Keratinocyte (primary cell): ENCODE results near the gene ZNF664. TPM values are rescaled to one million over a fixed set of nuclear protein-coding genes. Genes with fewer than 3 reads are reported as not detected.

Experiments
- DNase-seq: peaks from one replicate; pipeline ENCODE4 v3.0.0-alpha.2; 2011; ENCODE audit warnings: low read depth, missing footprints, low spot score
- FAIRE-seq: peaks from 2 replicates; lab custom pipeline; 2011; peaks lifted over from hg19 to GRCh38; lab: Jason Lieb, UNC
- H2AFZ ChIP-seq: 2 replicates; pipeline ENCODE4 v1.6.0; 2012; ENCODE audit warnings: low read length, control low read depth, inconsistent platforms; ENCODE audit not compliant: control insufficient read depth
- H3K27ac ChIP-seq: 2 replicates; pipeline ENCODE4 v1.5.1; 2011; ENCODE audit warnings: low read length; ENCODE audit not compliant: control insufficient read depth, insufficient read depth
- H3K27me3 ChIP-seq: 3 replicates; pipeline ENCODE4 v1.6.0; 2011; ENCODE audit warnings: low read length; ENCODE audit not compliant: control insufficient read depth, insufficient read depth; ENCODE audit errors: extremely low read depth
- H3K36me3 ChIP-seq, 2 experiments: 2 replicates in 1 of 2; 3 replicates in 1 of 2; pipeline ENCODE4 v1.5.1; 2011; ENCODE audit warnings: low read length in 2 of 2, mild to moderate bottlenecking in 1 of 2; ENCODE audit not compliant: control insufficient read depth in 2 of 2, insufficient read depth in 2 of 2; ENCODE audit errors: extremely low read depth in 1 of 2
- H3K4me1 ChIP-seq: 3 replicates; pipeline ENCODE4 v1.5.1; 2011; ENCODE audit warnings: low read length; ENCODE audit not compliant: control insufficient read depth, insufficient read depth; ENCODE audit errors: extremely low read depth
- H3K4me2 ChIP-seq: 3 replicates; pipeline ENCODE4 v1.6.0; 2011; ENCODE audit warnings: low read depth, low read length; ENCODE audit not compliant: control insufficient read depth, insufficient read depth; ENCODE audit errors: extremely low read depth
- H3K4me3 ChIP-seq, 3 experiments: fragments of 200-600 bp in 1 of 3; sonication (generic) in 1 of 3; 2 replicates in 2 of 3; 3 replicates in 1 of 3; pipeline ENCODE4 v1.5.1; 2011 to 2016; ENCODE audit warnings: low read length in 3 of 3, mild to moderate bottlenecking in 3 of 3, control low read depth in 2 of 3, inconsistent platforms in 1 of 3, low read depth in 1 of 3, mixed read lengths in 1 of 3, mixed run types in 1 of 3, moderate library complexity in 1 of 3; ENCODE audit not compliant: control insufficient read depth in 2 of 3, insufficient read depth in 2 of 3; ENCODE audit errors: extremely low read depth in 1 of 3
- H3K79me2 ChIP-seq: 2 replicates; pipeline ENCODE4 v1.6.0; 2012; ENCODE audit warnings: low read length; ENCODE audit not compliant: control insufficient read depth, insufficient read depth
- H3K9ac ChIP-seq: 3 replicates; pipeline ENCODE4 v1.6.0; 2011; ENCODE audit warnings: low read length; ENCODE audit not compliant: control insufficient read depth, insufficient read depth; ENCODE audit errors: extremely low read depth
- H3K9me1 ChIP-seq: 3 replicates; pipeline ENCODE4 v1.6.0; 2011; ENCODE audit warnings: low read length; ENCODE audit not compliant: control insufficient read depth, insufficient read depth; ENCODE audit errors: extremely low read depth
- H3K9me3 ChIP-seq: 2 replicates; pipeline ENCODE4 v1.5.1; 2012; ENCODE audit warnings: low read depth, low read length; ENCODE audit not compliant: control insufficient read depth
- H4K20me1 ChIP-seq: 3 replicates; pipeline ENCODE4 v1.6.0; 2011; ENCODE audit warnings: low read length; ENCODE audit not compliant: control insufficient read depth, insufficient read depth; ENCODE audit errors: extremely low read depth
- EZH2 ChIP-seq: IDR thresholded peaks from one replicate; pipeline ENCODE4 v1.6.1; 2012; ENCODE audit warnings: inconsistent platforms, mild to moderate bottlenecking, low read length, moderate library complexity
- dilution Hi-C: fragments of 300-500 bp; cut with MboI; formaldehyde crosslinking; loops from one replicate; pipeline ENCODE4 v1.7.0; 2020; ENCODE audit warnings: low sequenced_read_pairs; ENCODE audit not compliant: extremely low pct_ligation_motif_present
- polyA plus RNA-seq, 5 experiments: library from polyadenylated mRNA; depleted of rRNA in 3 of 5; stranded (reverse) in 3 of 5; stranded (forward) in 1 of 5; unstranded in 1 of 5; fragments of >200 nt; gene quantifications; 1 replicate in 1 of 5; 2 replicates in 3 of 5; 3 replicates in 1 of 5; pipeline versions ENCODE4 v1.2.1 to v1.2.3, GENCODE V29; 2011 to 2012; ENCODE audit warnings: missing spikeins in 2 of 5, low read depth in 1 of 5, low replicate concordance in 1 of 5
- TF ChIP-seq, protein P1 (sequence below), 3 experiments: IDR thresholded peaks in 1 of 3; conservative IDR thresholded peaks in 1 of 3; optimal IDR thresholded peaks in 1 of 3; 2 replicates in 2 of 3; 3 replicates in 1 of 3; pipeline versions ENCODE3 to v1.5.1; 2011; ENCODE audit warnings: low read length in 3 of 3, mild to moderate bottlenecking in 3 of 3, moderate library complexity in 2 of 3, control low read depth in 1 of 3, inconsistent platforms in 1 of 3; ENCODE audit not compliant: insufficient read depth in 2 of 3; ENCODE audit errors: extremely low read depth in 1 of 3

ZNF664 gene
- polyA plus RNA-seq, 1 donor (not counting 4 experiments of a cell fraction or from before 2014, with no cell fraction given) = 48.7 TPM

- Histone ChIP-seq H3K27ac (no peak overlapping the region), H3K36me3 (peaks cover 9 to 12% of the 10 kb centered on the region in 2 experiments), H4K20me1 (peaks cover 3% of the 10 kb centered on the region), H3K4me3 (no peak overlapping the region), H3K79me2 (no peaks in the 10 kb centered on the region), H3K4me1 (no peaks in the 10 kb centered on the region), H3K4me2 (no peak overlapping the region), H3K9me1 (no peaks in the 10 kb centered on the region), H3K9me3 (no peaks in the 10 kb centered on the region), H2AFZ (no peak overlapping the region), H3K9ac (no peak overlapping the region), H3K27me3 (no peaks in the 10 kb centered on the region)
- TF ChIP-seq EZH2 = no peak
- TF ChIP-seq, protein P1, sequence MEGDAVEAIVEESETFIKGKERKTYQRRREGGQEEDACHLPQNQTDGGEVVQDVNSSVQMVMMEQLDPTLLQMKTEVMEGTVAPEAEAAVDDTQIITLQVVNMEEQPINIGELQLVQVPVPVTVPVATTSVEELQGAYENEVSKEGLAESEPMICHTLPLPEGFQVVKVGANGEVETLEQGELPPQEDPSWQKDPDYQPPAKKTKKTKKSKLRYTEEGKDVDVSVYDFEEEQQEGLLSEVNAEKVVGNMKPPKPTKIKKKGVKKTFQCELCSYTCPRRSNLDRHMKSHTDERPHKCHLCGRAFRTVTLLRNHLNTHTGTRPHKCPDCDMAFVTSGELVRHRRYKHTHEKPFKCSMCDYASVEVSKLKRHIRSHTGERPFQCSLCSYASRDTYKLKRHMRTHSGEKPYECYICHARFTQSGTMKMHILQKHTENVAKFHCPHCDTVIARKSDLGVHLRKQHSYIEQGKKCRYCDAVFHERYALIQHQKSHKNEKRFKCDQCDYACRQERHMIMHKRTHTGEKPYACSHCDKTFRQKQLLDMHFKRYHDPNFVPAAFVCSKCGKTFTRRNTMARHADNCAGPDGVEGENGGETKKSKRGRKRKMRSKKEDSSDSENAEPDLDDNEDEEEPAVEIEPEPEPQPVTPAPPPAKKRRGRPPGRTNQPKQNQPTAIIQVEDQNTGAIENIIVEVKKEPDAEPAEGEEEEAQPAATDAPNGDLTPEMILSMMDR (optimal IDR thresholded peaks at IDR 0.05 in 1 of 3, IDR thresholded peaks at IDR 0.05 in 1 of 3, conservative IDR thresholded peaks at IDR 0.05 in 1 of 3; ENCODE audit: extremely low read depth in 1 of 3, insufficient read depth in 2 of 3, low read length in 3 of 3) = no peak
- FAIRE-seq (no peak), DNase-seq (no peak)
- dilution Hi-C loops = no loop called here
Measured at GRCh38 chr12:124004233-124004875, 31.3 kb downstream of the ZNF664 start.

DNA sequence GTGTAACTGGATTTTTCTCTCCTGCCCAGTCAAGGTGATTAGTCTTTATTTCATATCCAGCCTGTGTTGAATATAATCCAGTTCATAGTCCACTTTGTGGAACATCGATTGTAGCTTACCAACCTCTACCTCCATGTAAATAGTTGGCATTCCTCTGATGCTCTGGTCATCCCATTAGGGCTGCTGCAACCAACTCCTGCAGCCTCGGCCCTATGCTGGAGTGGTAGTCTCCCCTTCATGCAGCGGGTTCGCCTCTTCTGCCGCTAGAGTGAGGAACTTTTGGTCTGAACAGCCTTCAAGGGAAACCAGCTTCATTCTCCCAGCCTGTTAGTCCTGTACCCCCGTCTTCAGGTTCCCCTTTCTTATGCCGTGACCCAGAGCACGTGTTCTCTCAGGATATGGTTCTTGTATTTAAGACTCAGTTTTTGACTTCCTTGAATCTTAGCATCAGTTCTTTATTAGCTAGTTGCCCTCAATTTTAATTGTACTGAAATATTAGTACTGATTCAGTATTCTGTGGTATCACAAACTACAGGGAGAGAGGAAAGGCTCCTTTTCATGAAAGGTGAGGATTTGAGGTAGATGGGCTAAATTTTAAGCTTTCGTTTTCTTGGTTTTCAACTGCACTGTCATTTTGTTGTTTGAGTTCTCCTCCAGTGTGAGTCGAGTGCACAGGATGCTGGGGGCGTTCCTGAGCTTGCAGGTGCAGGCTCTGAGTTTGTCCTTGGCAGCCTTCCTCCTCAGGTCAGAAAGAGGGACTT, 33.2 kb downstream of the ZNF664 start:
- no peak overlapping the region for H2AFZ ChIP-seq
- TF ChIP-seq EZH2 = no peak
- TF ChIP-seq, protein P1 (optimal IDR thresholded peaks at IDR 0.05 in 1 of 3, IDR thresholded peaks at IDR 0.05 in 1 of 3, conservative IDR thresholded peaks at IDR 0.05 in 1 of 3; ENCODE audit: extremely low read depth in 1 of 3, insufficient read depth in 2 of 3, low read length in 3 of 3) = no peak
- H3K36me3 ChIP-seq = peaks cover 7 to 12% of the 10 kb centered on the region in 2 experiments
- peaks cover 3% of the 10 kb centered on the region for H4K20me1 ChIP-seq
- no peak overlapping the region for H3K4me3 ChIP-seq
- dilution Hi-C loops = no loop called here
- H3K4me2 ChIP-seq = no peak overlapping the region
- H3K4me1 ChIP-seq = peaks cover 4% of the 10 kb centered on the region
- no peaks in the 10 kb centered on the region for H3K79me2 ChIP-seq
- FAIRE-seq (no peak), DNase-seq (no peak)
- H3K9ac ChIP-seq = no peak overlapping the region
- no peaks in the 10 kb centered on the region for H3K27me3 ChIP-seq
- H3K9me1 ChIP-seq = no peaks in the 10 kb centered on the region
- no peaks in the 10 kb centered on the region for H3K9me3 ChIP-seq
- no peak overlapping the region for H3K27ac ChIP-seq
